Measurements from ENCODE around the gene ERICH6B.

- TF ChIP-seq CTCF (IDR thresholded peaks at IDR 0.05; ENCODE audit: control extremely low read depth in 1 of 3, insufficient read depth in 1 of 3, low read depth in 1 of 3, low read length in 3 of 3) = no peak
- no peak for TF ChIP-seq TBP (IDR thresholded peaks at IDR 0.05; ENCODE audit: low read depth, low read length)
- TF ChIP-seq EP300 (IDR thresholded peaks at IDR 0.05; ENCODE audit: borderline replicate concordance in 1 of 2, low read depth in 2 of 2, low read length in 2 of 2) = no peak
Observed at GRCh38 chr13:45594764-45595163, 20.8 kb downstream of the ERICH6B start.
